Mesenchymal stem cell (in vitro differentiated cells and primary cell): ENCODE data around the gene VWA8.

Experiments used
- DNase-seq: peaks from one replicate; pipeline ENCODE4 v3.0.0-alpha.2; 2013
- H2AFZ ChIP-seq: one replicate; pipeline ENCODE4 v1.6.1; 2013; ENCODE audit warnings: low read depth, mild to moderate bottlenecking, control low read depth, inconsistent platforms, low read length, moderate library complexity
- H2AK5ac ChIP-seq: 2 replicates; pipeline ENCODE4 v1.6.1; 2013; ENCODE audit warnings: low read length, moderate library complexity, mild to moderate bottlenecking, inconsistent platforms; ENCODE audit not compliant: severe bottlenecking
- H2BK120ac ChIP-seq: one replicate; pipeline ENCODE4 v1.6.1; 2013; ENCODE audit warnings: low read depth, mild to moderate bottlenecking, inconsistent platforms, low read length, moderate library complexity
- H2BK12ac ChIP-seq, 2 experiments: one replicate each; pipeline ENCODE4 v1.6.1; 2013; ENCODE audit warnings: inconsistent platforms in 2 of 2, low read length in 2 of 2, mild to moderate bottlenecking in 2 of 2, moderate library complexity in 2 of 2, control low read depth in 1 of 2
- H2BK15ac ChIP-seq: one replicate; pipeline ENCODE4 v1.6.1; 2013; ENCODE audit warnings: mild to moderate bottlenecking, low read depth, inconsistent platforms; ENCODE audit not compliant: poor library complexity, severe bottlenecking
- H2BK5ac ChIP-seq: 2 replicates; pipeline ENCODE4 v1.6.1; 2013; ENCODE audit warnings: low read depth, mild to moderate bottlenecking, low read length, control low read depth, inconsistent platforms; ENCODE audit not compliant: poor library complexity, severe bottlenecking
- H3K14ac ChIP-seq, 2 experiments: one replicate each; pipeline ENCODE4 v1.6.1; 2013; ENCODE audit warnings: inconsistent platforms in 2 of 2, low read length in 2 of 2, control low read depth in 1 of 2, mild to moderate bottlenecking in 1 of 2, moderate library complexity in 1 of 2
- H3K18ac ChIP-seq, 2 experiments: one replicate each; pipeline ENCODE4 v1.6.1; 2013; ENCODE audit warnings: inconsistent platforms in 2 of 2, low read length in 2 of 2, control low read depth in 1 of 2, low read depth in 1 of 2, mild to moderate bottlenecking in 1 of 2
- H3K23ac ChIP-seq, 2 experiments: one replicate each; pipeline ENCODE4 v1.6.1; 2013; ENCODE audit warnings: inconsistent platforms in 2 of 2, low read length in 2 of 2, mild to moderate bottlenecking in 2 of 2, moderate library complexity in 2 of 2, control low read depth in 1 of 2
- H3K27ac ChIP-seq: 2 replicates; pipeline ENCODE4 v1.5.1; 2013; ENCODE audit warnings: mild to moderate bottlenecking, moderate library complexity, low read length, control low read depth, inconsistent platforms; ENCODE audit not compliant: poor library complexity, severe bottlenecking
- H3K27me3 ChIP-seq, 2 experiments: 2 replicates each; pipeline versions ENCODE4 v1.6.1 to v1.7.0; 2013; ENCODE audit warnings: low read length in 2 of 2, mild to moderate bottlenecking in 2 of 2, moderate library complexity in 2 of 2, control low read depth in 1 of 2, inconsistent platforms in 1 of 2; ENCODE audit not compliant: control insufficient read depth in 1 of 2, insufficient read depth in 1 of 2
- H3K36me3 ChIP-seq, 2 experiments: 2 replicates each; pipeline versions ENCODE4 v1.6.1 to v1.7.0; 2013; ENCODE audit warnings: low read length in 2 of 2, control low read depth in 1 of 2, inconsistent platforms in 1 of 2, low read depth in 1 of 2, mild to moderate bottlenecking in 1 of 2; ENCODE audit not compliant: insufficient read depth in 2 of 2, control insufficient read depth in 1 of 2
- H3K4ac ChIP-seq, 2 experiments: one replicate each; pipeline ENCODE4 v1.6.1; 2013; ENCODE audit warnings: inconsistent platforms in 2 of 2, low read length in 2 of 2, mild to moderate bottlenecking in 2 of 2, moderate library complexity in 2 of 2, control low read depth in 1 of 2, low read depth in 1 of 2
- H3K4me1 ChIP-seq: 2 replicates; pipeline ENCODE4 v1.6.1; 2013; ENCODE audit warnings: low read depth, low read length, control low read depth; ENCODE audit not compliant: control insufficient read depth, insufficient read depth
- H3K4me2 ChIP-seq: 2 replicates; pipeline ENCODE4 v1.6.1; 2013; ENCODE audit warnings: low read length, mild to moderate bottlenecking, inconsistent platforms; ENCODE audit not compliant: poor library complexity, severe bottlenecking
- H3K4me3 ChIP-seq, 2 experiments: 2 replicates each; pipeline versions ENCODE4 v1.5.1 to v1.7.0; 2013; ENCODE audit warnings: low read length in 2 of 2, mild to moderate bottlenecking in 2 of 2, control low read depth in 1 of 2, low read depth in 1 of 2; ENCODE audit not compliant: insufficient read depth in 1 of 2
- H3K79me1 ChIP-seq: replicated peaks from 2 replicates; pipeline ENCODE4 v1.6.1; 2013; ENCODE audit warnings: mild to moderate bottlenecking, control low read depth, low read length, inconsistent platforms; ENCODE audit not compliant: poor library complexity, severe bottlenecking
- H3K9ac ChIP-seq: 2 replicates; pipeline ENCODE4 v1.7.0; 2013; ENCODE audit warnings: mild to moderate bottlenecking, low read length, moderate library complexity
- H3K9me3 ChIP-seq: 2 replicates; pipeline ENCODE4 v1.7.0; 2013; ENCODE audit warnings: mild to moderate bottlenecking, low read length; ENCODE audit not compliant: control insufficient read depth
- H4K8ac ChIP-seq: one replicate; pipeline ENCODE4 v1.6.1; 2013; ENCODE audit warnings: inconsistent platforms, mild to moderate bottlenecking, low read length, moderate library complexity
- H4K91ac ChIP-seq: one replicate; pipeline ENCODE4 v1.6.1; 2013; ENCODE audit warnings: mild to moderate bottlenecking, low read length, inconsistent platforms
- WGBS: methylation state at CpG from one replicate; pipeline ENCODE4 v1.1.7; 2013; ENCODE audit warnings: mixed read lengths; 5-methylcytosine and 5-hydroxymethylcytosine counted together

Gene VWA8

DNA sequence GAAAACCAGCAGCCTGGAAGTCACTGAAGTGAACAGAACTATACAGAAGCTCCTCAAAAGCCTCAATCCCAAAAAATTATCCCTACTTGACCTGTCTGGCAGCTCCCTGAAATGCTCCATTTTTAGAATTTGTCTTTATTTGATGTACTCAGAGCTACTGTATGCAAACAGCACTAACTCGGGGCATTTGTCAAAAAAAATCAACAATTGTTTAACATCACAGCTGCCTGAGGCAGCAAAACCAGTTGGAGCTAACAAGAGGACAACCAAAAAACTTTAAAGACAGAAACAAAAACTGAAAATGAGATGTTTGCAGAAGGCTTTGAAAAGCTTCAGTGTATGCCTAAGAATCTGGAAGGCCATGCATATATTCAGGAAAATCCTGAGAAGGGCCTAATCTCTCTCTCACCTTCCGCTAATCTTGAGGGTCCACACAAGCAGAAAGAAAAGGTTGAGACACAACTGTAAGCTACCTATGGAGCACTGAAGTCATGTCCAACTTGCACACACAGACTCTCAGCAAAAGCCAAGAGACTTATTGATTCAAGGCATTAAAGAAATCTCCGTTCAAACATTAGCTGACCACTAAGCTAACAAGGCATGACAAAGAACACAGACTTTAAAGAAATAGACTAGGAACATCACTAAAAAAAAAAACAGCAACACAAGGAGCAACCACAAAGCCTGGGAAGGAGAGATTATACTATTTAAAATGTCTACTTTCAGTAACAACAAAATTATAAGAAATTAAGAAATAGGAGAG is 16.1 kb downstream of the VWA8 start:
- Histone ChIP-seq H3K36me3 (peaks cover 0 to 12% of the 10 kb centered on the region in 2 experiments), H4K91ac (no peak overlapping the region), H2AK5ac (no peak overlapping the region), H3K9me3 (peaks cover 7% of the 10 kb centered on the region), H3K4me1 (no peaks in the 10 kb centered on the region), H2BK120ac (no peak overlapping the region), H2BK15ac (no peak overlapping the region), H3K79me1 (peaks cover 18% of the 10 kb centered on the region), H3K23ac (no peak overlapping the region), H3K4me2 (no peak overlapping the region), H4K8ac (no peak overlapping the region), H3K27me3 (no peaks in the 10 kb centered on the region), H3K9ac (no peak overlapping the region), H2AFZ (no peak overlapping the region), H3K14ac (no peak overlapping the region), H2BK12ac (no peak overlapping the region), H3K4me3 (no peak overlapping the region), H3K18ac (no peak overlapping the region), H3K4ac (no peak overlapping the region), H2BK5ac (no peak overlapping the region), H3K27ac (no peak overlapping the region)
- DNase-seq = no peak
- WGBS = 99% methylated on average over 3 of the region's 3 CpGs

DNA sequence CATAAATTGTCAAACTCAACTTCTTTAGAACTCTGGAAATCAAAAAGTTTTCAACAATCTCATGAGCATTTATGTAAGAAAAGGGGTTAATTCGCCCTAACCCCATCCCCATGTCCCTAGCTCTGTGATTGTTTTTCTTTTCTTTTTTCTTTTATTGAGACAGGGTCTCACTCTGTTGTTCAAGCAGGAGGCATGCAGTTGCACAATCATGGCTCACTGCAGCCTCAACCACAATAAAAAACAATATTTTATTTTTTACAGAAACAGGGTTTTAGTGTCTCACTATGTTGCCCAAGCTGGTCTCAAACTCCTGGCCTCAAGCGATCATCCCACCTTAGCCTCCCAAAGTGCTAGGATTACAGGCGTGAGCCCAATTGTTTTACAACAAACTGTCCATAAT is 16.7 kb downstream of the VWA8 start:
- 99% methylated on average over 2 of the region's 3 CpGs for WGBS

DNA sequence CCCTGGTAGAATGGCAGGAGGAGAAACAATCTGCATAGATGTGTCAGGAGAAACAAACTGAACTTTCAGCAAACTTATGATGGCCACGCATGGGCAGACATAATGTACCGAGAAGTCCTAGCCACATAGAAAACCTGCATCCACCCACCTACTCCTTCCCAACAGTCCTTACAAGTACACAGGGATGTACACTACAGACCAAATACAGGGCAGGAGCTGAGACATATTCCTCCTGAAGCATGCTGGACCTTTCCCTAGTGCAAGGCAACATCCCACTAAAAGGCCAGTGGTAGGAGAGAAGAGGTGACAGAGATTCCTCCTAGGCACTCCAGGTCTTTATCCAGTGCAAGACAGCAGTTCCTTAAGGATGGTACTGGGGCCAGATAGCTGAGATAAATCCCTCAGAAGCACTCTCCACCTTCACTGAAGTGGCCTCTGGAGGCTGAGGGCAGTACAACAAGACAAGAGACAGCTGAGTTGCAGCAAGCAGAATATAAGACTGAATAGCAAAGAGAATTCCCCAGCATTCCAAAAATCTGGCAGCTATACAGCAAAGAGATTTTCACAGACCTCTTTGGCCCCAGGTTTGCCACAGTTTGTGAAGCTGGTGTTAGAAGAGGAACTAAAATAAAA is 18.3 kb downstream of the VWA8 start:
- H4K8ac ChIP-seq = no peak overlapping the region
- H2BK120ac ChIP-seq = no peak overlapping the region
- H2AK5ac ChIP-seq = no peak overlapping the region
- H3K27me3 ChIP-seq = no peaks in the 10 kb centered on the region
- H3K79me1 ChIP-seq = peaks cover 17% of the 10 kb centered on the region
- no peak overlapping the region for H2BK5ac ChIP-seq
- DNase-seq = peak; percentile 59
- no peak overlapping the region for H3K4me3 ChIP-seq
- H3K18ac ChIP-seq = peak overlapping the region in 1 of 2 experiments; percentile 8
- no peaks in the 10 kb centered on the region for H3K4me1 ChIP-seq
- no peak overlapping the region for H2BK15ac ChIP-seq
- no peak overlapping the region for H2BK12ac ChIP-seq
- no peak overlapping the region for H2AFZ ChIP-seq
- H3K4ac ChIP-seq = no peak overlapping the region
- H3K4me2 ChIP-seq = no peak overlapping the region
- H3K23ac ChIP-seq = no peak overlapping the region
- H3K14ac ChIP-seq = no peak overlapping the region
- 94% methylated on average over 2 of the region's 2 CpGs for WGBS
- H3K9ac ChIP-seq = no peak overlapping the region
- H3K27ac ChIP-seq = no peak overlapping the region
- H3K9me3 ChIP-seq = peaks cover 7% of the 10 kb centered on the region
- H3K36me3 ChIP-seq = peaks cover 0 to 4% of the 10 kb centered on the region in 2 experiments
- H4K91ac ChIP-seq = no peak overlapping the region

More for the DNA sequence above, 16.7 kb downstream of the VWA8 start:
- Histone ChIP-seq H3K4me2 (no peak overlapping the region), H3K18ac (no peak overlapping the region), H2AFZ (no peak overlapping the region), H3K9ac (no peak overlapping the region), H2BK12ac (no peak overlapping the region), H4K91ac (no peak overlapping the region), H3K23ac (no peak overlapping the region), H4K8ac (no peak overlapping the region), H3K9me3 (peaks cover 7% of the 10 kb centered on the region), H3K27me3 (no peaks in the 10 kb centered on the region), H3K4me1 (no peaks in the 10 kb centered on the region), H3K79me1 (peaks cover 18% of the 10 kb centered on the region), H3K4me3 (no peak overlapping the region), H3K14ac (no peak overlapping the region), H2BK5ac (no peak overlapping the region), H3K36me3 (peaks cover 0 to 12% of the 10 kb centered on the region in 2 experiments), H2AK5ac (no peak overlapping the region), H2BK120ac (no peak overlapping the region), H2BK15ac (no peak overlapping the region), H3K27ac (no peak overlapping the region), H3K4ac (no peak overlapping the region)
- DNase-seq = no peak

DNA sequence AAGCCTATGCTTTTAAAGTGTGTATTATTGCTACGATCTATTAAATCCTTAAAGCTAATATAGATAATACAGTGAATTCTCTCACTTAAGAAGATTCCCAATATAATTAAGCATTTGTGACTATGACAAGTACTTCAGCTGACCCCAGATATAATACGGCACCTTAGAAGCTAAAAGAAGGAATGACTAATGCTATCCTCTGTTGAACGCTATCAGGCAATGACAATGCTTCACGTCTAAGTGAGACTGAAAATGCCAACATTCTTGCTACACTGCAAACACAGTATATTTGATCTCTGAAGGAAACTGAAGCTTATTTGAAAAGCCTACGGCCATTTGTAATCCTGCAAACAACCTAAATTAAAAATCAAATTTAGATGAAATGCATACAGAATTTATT is 19.7 kb downstream of the VWA8 start:
- H4K91ac ChIP-seq = no peak overlapping the region
- no peak overlapping the region for H3K4me3 ChIP-seq
- H2AK5ac ChIP-seq = no peak overlapping the region
- H2BK12ac ChIP-seq = no peak overlapping the region
- WGBS = 81% methylated on average over 3 of the region's 5 CpGs
- H2BK15ac ChIP-seq = no peak overlapping the region
- H3K79me1 ChIP-seq = peaks cover 18% of the 10 kb centered on the region
- H3K9me3 ChIP-seq = peaks cover 3% of the 10 kb centered on the region
- no peaks in the 10 kb centered on the region for H3K4me1 ChIP-seq
- no peak overlapping the region for H3K27ac ChIP-seq
- H3K9ac ChIP-seq = no peak overlapping the region
- no peak overlapping the region for H2BK120ac ChIP-seq
- H3K18ac ChIP-seq = no peak overlapping the region
- H3K4ac ChIP-seq = no peak overlapping the region
- no peak overlapping the region for H2AFZ ChIP-seq
- H3K23ac ChIP-seq = no peak overlapping the region
- H3K4me2 ChIP-seq = no peak overlapping the region
- H3K27me3 ChIP-seq = no peaks in the 10 kb centered on the region
- H3K36me3 ChIP-seq = peaks cover 0 to 3% of the 10 kb centered on the region in 2 experiments
- no peak overlapping the region for H3K14ac ChIP-seq
- H2BK5ac ChIP-seq = no peak overlapping the region
- H4K8ac ChIP-seq = no peak overlapping the region
- no peak for DNase-seq
